Esophagus (tissue), 2 donors: ENCODE measurements around the gene KRTAP1-1. TPM values are rescaled to one million over a fixed set of nuclear protein-coding genes. Genes with fewer than 3 reads are reported as not detected.

Source experiments
- polyA plus RNA-seq, 2 donors: library from polyadenylated mRNA; stranded (reverse); fragments of 200-250 nt; gene quantifications; one replicate each; pipeline ENCODE4 v1.2.3, GENCODE V29; 2013
- donor health status: healthy with polysubstance abuse.
- donor health status: Bipolar disorder and iron deficiency.

The KRTAP1-1 gene
- polyA plus RNA-seq, 2 donors: 0.04 to 0.16 TPM

Other genes starting within 250 kb of the KRTAP1-1 start
- gene KRT28, start 241.5 kb downstream of the KRTAP1-1 start, polyA plus RNA-seq: not detected
- gene KRT10, start 218.8 kb downstream of the KRTAP1-1 start, polyA plus RNA-seq: 10 to 100 TPM; 30.1 to 41.2 TPM
- gene KRT12, start 174.2 kb downstream of the KRTAP1-1 start, polyA plus RNA-seq: not detected
- under 1 TPM; 0.07 to 0.28 TPM for gene KRT20, start 156.2 kb downstream of the KRTAP1-1 start, polyA plus RNA-seq
- 10 to 100 TPM in 1 of 2 donors, 1 to 10 TPM in 1; 5.1 to 23.6 TPM for gene KRT23, start 103.8 kb downstream of the KRTAP1-1 start, polyA plus RNA-seq
- not detected for gene KRT39, start 74.5 kb downstream of the KRTAP1-1 start, polyA plus RNA-seq
- gene KRT40, start 57.1 kb downstream of the KRTAP1-1 start, polyA plus RNA-seq: under 1 TPM; 0.18 to 0.20 TPM
- gene KRTAP3-3, start 47.3 kb downstream of the KRTAP1-1 start, polyA plus RNA-seq: not detected
- gene KRTAP3-2, start 41.5 kb downstream of the KRTAP1-1 start, polyA plus RNA-seq: 10 to 100 TPM in 1 of 2 donors, 1 to 10 TPM in 1; 1.8 to 43.5 TPM
- under 1 TPM in 1 of 2 donors, not detected in 1; 0.39 TPM for gene KRTAP3-1, start 32.3 kb downstream of the KRTAP1-1 start, polyA plus RNA-seq
- gene KRTAP1-5, start 14.2 kb downstream of the KRTAP1-1 start, polyA plus RNA-seq: under 1 TPM in 1 of 2 donors, not detected in 1; 0.09 TPM
- gene KRTAP1-4, start 11.3 kb downstream of the KRTAP1-1 start, polyA plus RNA-seq: not detected
- gene KRTAP1-3, start 6.6 kb downstream of the KRTAP1-1 start, polyA plus RNA-seq: not detected
- not detected for gene KRTAP2-1, start 5.9 kb upstream of the KRTAP1-1 start, polyA plus RNA-seq
- gene KRTAP2-2, start 13.8 kb upstream of the KRTAP1-1 start, polyA plus RNA-seq: not detected
- gene KRTAP2-3, start 18.7 kb upstream of the KRTAP1-1 start, polyA plus RNA-seq: under 1 TPM in 1 of 2 donors, not detected in 1; 0.10 TPM
- gene KRTAP2-4, start 24.4 kb upstream of the KRTAP1-1 start, polyA plus RNA-seq: not detected
- not detected for gene KRTAP4-7, start 42.7 kb upstream of the KRTAP1-1 start, polyA plus RNA-seq
- gene KRTAP4-8, start 56.7 kb upstream of the KRTAP1-1 start, polyA plus RNA-seq: not detected
- gene KRTAP4-16, start 60.8 kb upstream of the KRTAP1-1 start, polyA plus RNA-seq: not detected
- not detected for gene KRTAP4-9, start 63.9 kb upstream of the KRTAP1-1 start, polyA plus RNA-seq
- gene KRTAP4-11, start 76.9 kb upstream of the KRTAP1-1 start, polyA plus RNA-seq: not detected
- gene KRTAP4-12, start 82.7 kb upstream of the KRTAP1-1 start, polyA plus RNA-seq: not detected
- gene KRTAP4-6, start 99.1 kb upstream of the KRTAP1-1 start, polyA plus RNA-seq: not detected
- not detected for gene KRTAP4-5, start 108.4 kb upstream of the KRTAP1-1 start, polyA plus RNA-seq
- not detected for gene KRTAP4-4, start 119.3 kb upstream of the KRTAP1-1 start, polyA plus RNA-seq
- not detected for gene KRTAP4-3, start 126.8 kb upstream of the KRTAP1-1 start, polyA plus RNA-seq
- gene KRTAP4-2, start 136.8 kb upstream of the KRTAP1-1 start, polyA plus RNA-seq: not detected
- not detected for gene KRTAP4-1, start 143.5 kb upstream of the KRTAP1-1 start, polyA plus RNA-seq
- not detected for gene KRTAP9-1, start 148.4 kb upstream of the KRTAP1-1 start, polyA plus RNA-seq
- gene KRTAP9-2, start 185.2 kb upstream of the KRTAP1-1 start, polyA plus RNA-seq: not detected
- gene KRTAP9-3, start 191.0 kb upstream of the KRTAP1-1 start, polyA plus RNA-seq: not detected
- not detected for gene KRTAP9-8, start 196.5 kb upstream of the KRTAP1-1 start, polyA plus RNA-seq
- not detected for gene KRTAP9-4, start 208.2 kb upstream of the KRTAP1-1 start, polyA plus RNA-seq
- not detected for gene KRTAP9-9, start 213.9 kb upstream of the KRTAP1-1 start, polyA plus RNA-seq
- not detected for gene KRTAP9-6, start 223.9 kb upstream of the KRTAP1-1 start, polyA plus RNA-seq
- gene KRTAP9-7, start 234.2 kb upstream of the KRTAP1-1 start, polyA plus RNA-seq: not detected